DMS153 (cell line): ENCODE data around the gene POLN.

Source experiments
- DNase-seq: peaks from one replicate; lab custom pipeline; 2025; lab: John Stamatoyannopoulos, UW

The POLN gene

GRCh38 chr4:2262145-2262943 lies 20.4 kb upstream of the POLN start:
- peak; percentile 94 for DNase-seq

GRCh38 chr4:2261853-2262144 lies 19.9 kb upstream of the POLN start, which contains the start of gene MXD4:
MXD4 (minus strand) TSS chr4:2262109; CDS start chr4:2261980, 129 bp downstream.
- DNase-seq: no peak

GRCh38 chr4:2261110-2261852 lies 19.4 kb upstream of the POLN start:
- DNase-seq: no peak

- no peak for DNase-seq
Observed at GRCh38 chr4:2260344-2261109, 18.6 kb upstream of the POLN start.

GRCh38 chr4:2259541-2260343 lies 17.8 kb upstream of the POLN start:
- DNase-seq: no peak

GRCh38 chr4:2259036-2259540 lies 17.2 kb upstream of the POLN start:
- DNase-seq: no peak

- DNase-seq: no peak
Observed at GRCh38 chr4:2258091-2259035, 16.4 kb upstream of the POLN start.

- no peak for DNase-seq
Observed at GRCh38 chr4:2257361-2258081, 15.6 kb upstream of the POLN start.

- DNase-seq: no peak
Observed at GRCh38 chr4:2256781-2257191, 14.9 kb upstream of the POLN start.

- DNase-seq: no peak
Observed at GRCh38 chr4:2256156-2256731, 14.3 kb upstream of the POLN start.

- no peak for DNase-seq
Observed at GRCh38 chr4:2255501-2256155, 13.7 kb upstream of the POLN start.

- DNase-seq: no peak
Observed at GRCh38 chr4:2254665-2255500, 13.0 kb upstream of the POLN start.

- DNase-seq: no peak
Observed at GRCh38 chr4:2253160-2254084, 11.5 kb upstream of the POLN start.

- no peak for DNase-seq
Observed at GRCh38 chr4:2252530-2253091, 10.7 kb upstream of the POLN start.

- DNase-seq: no peak
Observed at GRCh38 chr4:2251795-2252529, 10.0 kb upstream of the POLN start.
